Measurements from ENCODE around the gene VWCE. TPM values are rescaled to one million over a fixed set of nuclear protein-coding genes. Genes with fewer than 3 reads are reported as not detected.
A peak's percentile ranks its signal among the peaks of the same experiment; 100 is the strongest.

Gene VWCE
- total RNA-seq, 1 donor from 2014 or later, result 0.26 TPM

DNA sequence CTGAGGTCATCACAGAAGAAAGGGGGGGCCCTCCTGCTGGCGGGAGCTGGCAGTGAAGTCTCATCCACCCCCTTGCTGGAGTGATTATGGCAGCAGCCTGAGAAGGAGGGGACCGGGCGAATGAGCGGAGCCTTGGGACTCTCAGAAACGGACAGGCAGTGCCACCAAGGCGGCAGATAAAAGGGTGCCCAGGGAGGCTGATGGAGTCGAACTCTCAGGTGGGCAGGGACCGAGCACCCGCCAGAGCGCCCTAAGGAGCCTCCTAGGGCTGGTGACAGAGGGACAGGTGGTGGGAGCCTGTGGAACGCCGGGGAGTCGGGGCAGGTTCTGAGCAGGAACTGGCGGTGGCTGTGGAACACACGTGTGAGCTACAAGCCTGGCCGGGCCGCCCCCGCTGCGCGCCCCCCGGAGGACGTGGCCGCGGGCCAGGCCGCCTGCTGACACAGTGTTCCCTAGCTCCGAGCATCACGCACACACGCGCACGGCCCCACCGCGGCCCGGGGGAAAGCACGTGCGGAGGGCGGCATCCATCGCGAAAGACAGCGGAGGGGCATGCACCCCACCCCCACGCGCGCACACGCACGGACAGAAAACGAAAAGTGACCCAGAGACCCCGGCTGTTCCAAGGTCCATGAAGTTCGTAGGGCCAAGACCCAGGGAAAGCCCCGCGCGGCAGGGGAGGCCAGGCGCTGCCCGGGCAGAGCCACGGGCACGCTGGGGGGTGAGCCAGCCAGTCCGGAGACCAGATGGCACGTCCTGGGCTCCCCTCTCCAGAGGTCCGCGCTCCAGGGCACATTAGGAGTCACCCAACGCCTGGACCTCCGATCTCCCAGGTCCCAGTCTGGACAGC, 1.0 kb downstream of the VWCE start:
- H3K27me3 ChIP-seq (ENCODE audit: control insufficient read depth, insufficient read depth, low read length), result peaks cover 2% of the 10 kb centered on the region
- DNase-seq (ENCODE audit: low read depth), result peak; percentile 22
- no peak for FAIRE-seq
- peak overlapping the region; percentile 54 for H3K4me3 ChIP-seq (ENCODE audit: low read depth, low read length)
- no peak for TF ChIP-seq CTCF (IDR thresholded peaks at IDR 0.05; ENCODE audit: insufficient read depth, low read length, severe bottlenecking)
- H3K36me3 ChIP-seq (ENCODE audit: control insufficient read depth, insufficient read depth, low read length), result no peaks in the 10 kb centered on the region

DNA sequence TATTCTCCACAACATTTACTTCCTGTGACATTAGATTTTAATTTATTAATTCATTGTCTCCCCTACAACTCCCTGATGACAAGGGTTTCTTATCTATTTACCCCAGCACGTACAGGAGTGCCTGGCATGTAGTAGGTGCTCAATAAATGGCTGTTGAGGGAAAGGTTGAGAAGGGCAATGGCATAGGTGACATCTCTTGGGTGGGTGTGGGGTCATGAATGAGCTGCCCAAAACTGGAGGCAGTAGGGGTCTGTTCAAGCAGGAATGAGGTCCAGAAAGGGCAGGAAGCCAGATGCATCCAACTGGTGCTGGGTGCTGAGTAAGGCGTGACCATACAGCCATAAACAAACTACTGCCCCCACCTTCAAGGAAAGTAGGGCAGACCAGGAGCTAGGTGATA, 2.8 kb downstream of the VWCE start:
- Histone ChIP-seq H3K27me3 (ENCODE audit: control insufficient read depth, insufficient read depth, low read length) (peaks cover 2% of the 10 kb centered on the region), H3K4me3 (ENCODE audit: low read depth, low read length) (no peak overlapping the region), H3K36me3 (ENCODE audit: control insufficient read depth, insufficient read depth, low read length) (no peaks in the 10 kb centered on the region)
- TF ChIP-seq CTCF (IDR thresholded peaks at IDR 0.05; ENCODE audit: insufficient read depth, low read length, severe bottlenecking), result no peak
- FAIRE-seq (no peak), DNase-seq (ENCODE audit: low read depth) (no peak)

DNA sequence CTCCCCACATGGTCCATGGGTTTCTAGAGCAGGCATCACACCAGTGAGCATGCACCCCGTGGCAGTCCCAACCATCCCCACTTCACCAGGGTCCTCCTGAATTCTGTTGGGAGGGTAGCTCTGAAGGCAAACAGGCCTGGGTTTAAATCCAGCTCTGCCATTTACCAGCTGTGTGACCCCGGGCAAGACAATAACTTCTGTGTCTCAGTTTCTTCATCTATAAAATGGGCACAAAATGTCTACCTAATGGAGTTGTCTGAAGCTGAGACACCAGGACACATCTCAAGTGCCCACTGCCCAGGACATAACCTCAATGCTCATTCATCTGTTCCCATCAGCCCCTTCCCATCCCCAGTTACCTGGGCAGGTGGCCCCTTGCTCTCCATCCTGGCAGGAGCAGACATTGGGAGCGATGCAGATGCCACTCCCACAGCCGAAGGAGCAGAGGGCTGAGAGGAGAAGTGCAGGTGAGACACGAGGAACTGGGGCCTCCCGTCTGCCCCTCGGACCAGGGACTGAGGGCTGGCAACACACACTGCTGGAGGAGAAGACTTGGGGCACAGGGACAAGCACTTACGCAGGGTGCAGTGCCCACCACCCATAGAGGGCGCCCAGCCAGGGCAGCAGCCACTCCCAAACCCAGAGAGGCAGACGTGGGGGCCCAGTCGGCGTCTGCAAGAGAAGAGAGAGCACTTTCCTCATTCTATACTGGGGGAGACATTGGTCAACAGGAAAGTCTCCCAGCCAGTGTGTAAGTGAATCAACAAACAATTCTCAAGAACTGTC, 4.0 kb downstream of the VWCE start:
- DNase-seq (ENCODE audit: low read depth), result no peak
- Histone ChIP-seq H3K36me3 (ENCODE audit: control insufficient read depth, insufficient read depth, low read length) (no peaks in the 10 kb centered on the region), H3K4me3 (ENCODE audit: low read depth, low read length) (no peak overlapping the region), H3K27me3 (ENCODE audit: control insufficient read depth, insufficient read depth, low read length) (peaks cover 2% of the 10 kb centered on the region)
- no peak for FAIRE-seq
- peak; percentile 6 for TF ChIP-seq CTCF (IDR thresholded peaks at IDR 0.05; ENCODE audit: insufficient read depth, low read length, severe bottlenecking)

DNA sequence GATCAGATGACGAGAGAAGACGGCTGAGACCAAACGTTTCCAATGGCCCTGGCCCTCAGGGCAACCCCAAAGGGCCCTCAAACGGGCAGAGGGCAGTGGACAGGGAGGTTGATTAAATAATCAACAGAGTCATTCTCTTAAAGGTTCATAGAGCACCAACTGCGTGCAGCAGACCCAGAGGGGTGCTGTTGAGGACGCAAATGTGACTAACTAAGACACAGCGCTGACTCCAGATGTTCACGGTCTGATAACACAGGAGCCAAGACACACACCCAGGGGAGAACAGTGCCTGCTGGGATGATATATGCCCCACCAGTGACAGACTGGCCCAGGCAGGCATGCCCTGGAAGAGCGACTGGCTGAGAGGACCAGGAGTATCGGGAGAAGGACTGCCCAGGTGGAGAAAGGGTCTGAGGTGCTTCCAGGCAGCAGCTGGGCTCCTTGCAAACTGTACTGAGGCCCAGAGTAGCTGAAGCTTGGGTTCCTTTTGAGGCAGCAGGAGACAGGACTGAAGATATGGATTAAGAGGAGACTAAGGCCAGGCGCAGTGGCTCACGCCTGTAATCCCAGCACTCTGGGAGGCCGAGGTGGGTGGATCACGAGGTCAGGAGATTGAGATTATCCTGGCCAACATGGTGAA, 7.7 kb downstream of the VWCE start:
- Histone ChIP-seq H3K27me3 (ENCODE audit: control insufficient read depth, insufficient read depth, low read length) (no peaks in the 10 kb centered on the region), H3K4me3 (ENCODE audit: low read depth, low read length) (no peak overlapping the region), H3K36me3 (ENCODE audit: control insufficient read depth, insufficient read depth, low read length) (no peaks in the 10 kb centered on the region)
- TF ChIP-seq CTCF (IDR thresholded peaks at IDR 0.05; ENCODE audit: insufficient read depth, low read length, severe bottlenecking), result no peak
- FAIRE-seq (no peak), DNase-seq (ENCODE audit: low read depth) (no peak)

- Histone ChIP-seq H3K4me3 (ENCODE audit: low read depth, low read length) (no peak overlapping the region), H3K36me3 (ENCODE audit: control insufficient read depth, insufficient read depth, low read length) (no peaks in the 10 kb centered on the region), H3K27me3 (ENCODE audit: control insufficient read depth, insufficient read depth, low read length) (no peaks in the 10 kb centered on the region)
- DNase-seq (ENCODE audit: low read depth), result no peak
- no peak for TF ChIP-seq CTCF (IDR thresholded peaks at IDR 0.05; ENCODE audit: insufficient read depth, low read length, severe bottlenecking)
- FAIRE-seq, result no peak
Observed at GRCh38 chr11:61283613-61284012, 11.5 kb downstream of the VWCE start.

Measured in bronchial epithelial cell (primary cell).